GM12875 (cell line): Measurements from ENCODE around the gene PHLPP2.

Source experiments
- H3K4me3 ChIP-seq: one replicate; pipeline ENCODE4 v1.5.1; 2011; ENCODE audit warnings: low read depth, low read length, control low read depth
- CTCF ChIP-seq: IDR thresholded peaks from 2 replicates; pipeline ENCODE4 v1.5.1; 2011; ENCODE audit warnings: low read depth, mild to moderate bottlenecking, control low read depth, inconsistent platforms, low read length, moderate library complexity, borderline replicate concordance; ENCODE audit not compliant: insufficient read depth

The PHLPP2 gene

GRCh38 chr16:71754652-71755051, 30.2 kb upstream of the PHLPP2 start:
- H3K4me3 ChIP-seq = no peak overlapping the region
- TF ChIP-seq CTCF = no peak

GRCh38 chr16:71754108-71754507, 29.6 kb upstream of the PHLPP2 start:
- TF ChIP-seq CTCF = no peak
- no peak overlapping the region for H3K4me3 ChIP-seq

- TF ChIP-seq CTCF = no peak
Measured at GRCh38 chr16:71748226-71748625, 23.7 kb upstream of the PHLPP2 start.

GRCh38 chr16:71746442-71747046, 22.0 kb upstream of the PHLPP2 start:
- no peak overlapping the region for H3K4me3 ChIP-seq
- TF ChIP-seq CTCF = peak; percentile 47; the same call in 1 of the 2 replicates

More at GRCh38 chr16:71748226-71748625, 23.7 kb upstream of the PHLPP2 start:
- H3K4me3 ChIP-seq = no peak overlapping the region

- no peak for TF ChIP-seq CTCF
- H3K4me3 ChIP-seq = no peak overlapping the region
Measured at GRCh38 chr16:71738855-71739254, 14.4 kb upstream of the PHLPP2 start.

GRCh38 chr16:71737501-71737900, 13.0 kb upstream of the PHLPP2 start:
- TF ChIP-seq CTCF = no peak
- no peak overlapping the region for H3K4me3 ChIP-seq

GRCh38 chr16:71734511-71734910, 10.0 kb upstream of the PHLPP2 start:
- TF ChIP-seq CTCF = no peak

More at GRCh38 chr16:71734511-71734910, 10.0 kb upstream of the PHLPP2 start:
- H3K4me3 ChIP-seq = no peak overlapping the region
